Activated CD4-positive, CD25-positive, alpha-beta regulatory T cell treated with anti-CD3 and anti-CD28 coated beads, Interleukin-2, amount 50 U/mL, for 72 hours (primary cell): ENCODE data around the gene GRK5.

Experiments used
- DNase-seq: peaks from one replicate; pipeline ENCODE4 v3.0.0; 2021

GRK5 gene

GRCh38 chr10:119409906-119410305 lies 202.5 kb downstream of the GRK5 start:
- DNase-seq, result no peak

DNA sequence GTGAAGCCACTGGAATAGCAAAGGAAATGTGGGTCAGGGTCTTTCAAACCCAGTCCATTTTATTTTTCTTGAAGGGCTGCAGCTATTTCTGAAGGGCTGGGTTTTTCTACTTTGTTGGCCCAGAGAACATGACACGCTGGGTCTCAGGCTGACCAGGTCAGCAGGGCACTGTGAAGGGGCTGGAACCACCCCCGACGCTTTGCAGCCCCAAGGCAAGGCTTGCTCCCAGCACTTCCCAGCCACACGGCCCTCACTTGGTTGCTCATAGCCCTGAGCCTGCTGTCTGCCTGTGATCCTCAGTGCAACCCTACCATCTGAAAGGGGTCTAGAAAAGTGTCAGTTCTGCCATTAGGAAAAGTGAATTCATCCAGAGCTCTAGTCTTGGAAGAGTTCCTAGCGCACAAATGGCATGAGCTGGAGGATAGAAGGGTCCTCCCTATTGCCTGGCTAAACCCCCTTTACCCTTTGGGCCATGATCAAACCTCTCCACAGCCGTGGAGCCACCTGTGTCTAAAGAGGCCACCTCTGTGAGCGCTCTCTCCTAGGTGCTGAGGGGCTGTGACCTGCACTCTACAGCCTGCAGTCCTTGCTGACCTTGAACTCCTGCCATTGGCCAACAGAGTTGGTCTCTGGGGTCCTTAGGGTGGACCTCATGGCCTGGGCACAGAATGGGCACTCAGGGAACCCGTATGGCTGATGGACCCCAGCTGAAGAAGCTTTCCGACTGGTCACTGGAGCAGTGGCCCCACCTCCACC lies 203.2 kb downstream of the GRK5 start:
- no peak for DNase-seq

DNA sequence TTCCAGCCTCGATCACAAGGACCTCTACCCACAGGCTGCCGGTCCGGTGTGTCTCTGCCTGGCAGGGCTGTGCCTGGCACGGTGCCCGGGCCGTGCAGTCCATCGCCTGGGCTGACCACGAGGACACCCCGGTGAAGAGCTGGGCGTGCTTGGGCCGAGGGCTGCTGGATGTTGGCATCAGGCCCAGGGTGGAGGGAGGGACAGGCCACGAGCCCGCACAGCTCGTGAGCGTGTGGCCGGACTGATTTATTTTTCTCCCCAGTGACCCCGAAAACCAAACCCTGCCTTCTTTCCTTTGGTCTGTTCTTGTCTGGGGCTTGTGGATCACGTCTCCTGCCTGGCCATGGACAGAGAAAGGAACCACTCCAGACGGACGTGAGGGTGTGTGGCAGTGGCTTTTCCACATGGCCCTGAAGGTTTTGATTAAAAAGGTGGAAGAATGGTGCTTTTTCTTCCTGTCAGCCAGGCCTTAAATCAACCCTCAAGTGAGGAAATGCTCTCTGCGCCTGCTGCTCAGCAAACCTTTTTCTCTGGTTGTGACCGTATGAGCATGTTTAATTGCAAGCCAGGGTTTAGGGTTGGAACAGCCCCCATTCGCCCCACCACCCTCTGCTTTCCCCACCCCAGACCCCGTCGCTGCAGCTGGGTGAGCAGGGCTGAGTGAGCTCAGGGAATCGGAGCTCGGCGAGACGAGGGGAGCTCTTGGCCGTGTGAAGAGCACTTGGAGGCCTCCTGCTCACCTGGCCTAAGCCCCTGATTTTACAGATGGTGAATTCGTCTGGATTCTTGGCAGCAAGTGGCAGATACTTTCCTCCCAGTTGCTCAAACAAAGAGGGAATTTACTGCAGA lies 205.1 kb downstream of the GRK5 start:
- DNase-seq, result no peak

DNA sequence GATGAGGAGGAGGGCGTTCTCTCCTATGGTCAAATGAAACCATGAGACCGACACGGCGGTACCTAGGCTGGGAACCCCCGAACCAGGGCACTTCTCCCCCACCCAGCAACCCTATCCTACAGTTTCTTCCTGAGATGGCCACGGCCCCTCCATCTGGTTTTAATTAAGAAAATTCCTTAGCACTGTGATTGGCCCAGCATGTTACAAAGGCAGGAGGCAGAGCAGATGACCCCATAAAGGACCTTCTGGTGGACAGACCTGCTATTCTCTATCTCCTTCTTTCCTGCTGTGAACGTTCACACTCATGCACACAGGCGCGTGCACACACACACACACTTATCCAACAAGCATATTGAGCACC lies 205.7 kb downstream of the GRK5 start:
- DNase-seq, result no peak

- no peak for DNase-seq
Observed at GRCh38 chr10:119413471-119414080, 206.2 kb downstream of the GRK5 start.

DNA sequence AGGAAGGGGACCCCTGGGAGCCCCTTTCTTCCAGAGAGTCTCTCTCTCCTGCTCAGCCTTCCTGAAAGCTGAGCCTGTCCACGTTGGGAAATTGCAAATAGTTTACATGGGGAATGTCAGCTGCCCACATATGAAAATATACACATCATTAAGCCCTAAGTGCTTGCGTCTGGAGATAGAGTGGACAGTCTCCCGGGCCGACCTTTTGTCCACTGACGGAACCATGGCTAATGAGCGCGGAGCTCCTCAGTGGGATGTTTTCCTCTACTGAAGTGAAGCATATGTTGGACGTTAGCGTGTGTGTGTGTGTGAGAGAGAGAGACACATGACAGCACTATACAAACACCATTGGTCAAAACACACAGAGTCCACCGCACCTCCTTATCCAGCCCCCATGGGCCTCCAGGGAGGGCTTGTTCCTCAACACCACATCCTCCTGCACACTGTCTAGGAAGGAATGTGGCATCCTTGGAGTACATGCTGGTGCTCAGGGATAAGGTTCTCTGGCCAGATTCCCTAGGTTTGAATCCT lies 206.8 kb downstream of the GRK5 start:
- no peak for DNase-seq

DNA sequence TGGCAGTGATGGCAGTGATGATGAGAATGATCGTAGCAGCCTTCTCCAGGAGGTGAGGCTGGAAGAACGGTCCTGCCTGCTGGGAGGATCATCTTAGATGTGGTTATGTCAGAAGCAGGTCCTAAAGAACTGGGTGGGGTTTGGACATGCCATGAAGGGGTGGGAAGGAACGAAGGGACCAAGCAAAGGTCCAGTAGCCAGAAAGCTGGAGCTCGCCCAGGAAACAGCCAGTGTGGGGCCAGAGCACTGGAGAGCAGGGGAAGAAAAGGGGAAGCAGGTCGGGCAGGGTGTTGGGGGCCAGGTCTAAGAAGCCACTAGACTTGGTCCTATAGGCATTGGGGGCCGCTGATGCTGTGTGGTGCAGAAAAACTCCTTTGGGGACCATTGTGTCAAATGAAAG lies 207.8 kb downstream of the GRK5 start:
- DNase-seq, result no peak

GRCh38 chr10:119415536-119416503 lies 208.4 kb downstream of the GRK5 start:
- no peak for DNase-seq

GRCh38 chr10:119416855-119417254 lies 209.5 kb downstream of the GRK5 start:
- DNase-seq, result peak; percentile 61

DNA sequence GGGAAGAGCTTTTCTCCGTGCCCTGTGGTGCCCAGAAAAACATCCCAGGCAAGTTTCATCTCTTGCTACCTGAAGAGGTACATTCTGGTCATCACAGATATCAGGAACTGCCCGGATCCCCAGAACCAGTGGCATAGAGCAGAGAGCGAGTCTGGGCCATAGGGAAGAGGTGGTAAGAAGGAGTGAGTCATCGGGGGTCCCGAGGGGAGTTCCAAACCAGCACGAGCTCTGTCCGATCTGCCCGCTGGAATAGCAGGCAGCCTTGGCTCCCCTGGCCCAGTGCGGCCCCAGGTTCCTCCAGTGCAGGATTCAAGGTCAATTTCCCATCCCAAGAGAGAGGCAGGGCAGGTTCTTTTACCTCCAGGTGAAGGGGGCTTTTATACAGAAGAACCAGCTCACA lies 210.5 kb downstream of the GRK5 start:
- no peak for DNase-seq

DNA sequence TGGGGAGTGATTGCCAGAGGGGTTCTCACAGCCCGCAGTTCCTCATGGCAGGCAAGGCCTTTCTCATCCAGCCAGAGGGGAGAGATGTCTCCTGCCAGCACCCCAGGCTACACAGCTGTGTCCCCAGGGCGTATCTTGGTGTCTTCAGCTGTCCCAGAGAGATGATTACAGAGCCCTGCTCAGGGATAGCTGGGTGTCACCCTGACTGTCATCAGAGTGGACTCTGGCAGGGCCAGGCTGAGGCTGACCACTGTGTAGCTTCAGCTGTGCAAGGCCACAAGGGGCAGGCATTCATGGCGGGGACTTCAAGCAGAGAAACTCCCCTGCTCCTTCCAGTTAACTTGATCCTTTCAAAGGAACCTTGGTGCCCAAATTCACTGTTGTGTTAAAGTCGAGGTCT lies 211.0 kb downstream of the GRK5 start:
- DNase-seq, result no peak

- no peak for DNase-seq
Observed at GRCh38 chr10:119419931-119420330, 212.6 kb downstream of the GRK5 start.

- no peak for DNase-seq
Observed at GRCh38 chr10:119420950-119421875, 213.8 kb downstream of the GRK5 start.

- DNase-seq, result no peak
Observed at GRCh38 chr10:119421891-119422681, 214.7 kb downstream of the GRK5 start.

DNA sequence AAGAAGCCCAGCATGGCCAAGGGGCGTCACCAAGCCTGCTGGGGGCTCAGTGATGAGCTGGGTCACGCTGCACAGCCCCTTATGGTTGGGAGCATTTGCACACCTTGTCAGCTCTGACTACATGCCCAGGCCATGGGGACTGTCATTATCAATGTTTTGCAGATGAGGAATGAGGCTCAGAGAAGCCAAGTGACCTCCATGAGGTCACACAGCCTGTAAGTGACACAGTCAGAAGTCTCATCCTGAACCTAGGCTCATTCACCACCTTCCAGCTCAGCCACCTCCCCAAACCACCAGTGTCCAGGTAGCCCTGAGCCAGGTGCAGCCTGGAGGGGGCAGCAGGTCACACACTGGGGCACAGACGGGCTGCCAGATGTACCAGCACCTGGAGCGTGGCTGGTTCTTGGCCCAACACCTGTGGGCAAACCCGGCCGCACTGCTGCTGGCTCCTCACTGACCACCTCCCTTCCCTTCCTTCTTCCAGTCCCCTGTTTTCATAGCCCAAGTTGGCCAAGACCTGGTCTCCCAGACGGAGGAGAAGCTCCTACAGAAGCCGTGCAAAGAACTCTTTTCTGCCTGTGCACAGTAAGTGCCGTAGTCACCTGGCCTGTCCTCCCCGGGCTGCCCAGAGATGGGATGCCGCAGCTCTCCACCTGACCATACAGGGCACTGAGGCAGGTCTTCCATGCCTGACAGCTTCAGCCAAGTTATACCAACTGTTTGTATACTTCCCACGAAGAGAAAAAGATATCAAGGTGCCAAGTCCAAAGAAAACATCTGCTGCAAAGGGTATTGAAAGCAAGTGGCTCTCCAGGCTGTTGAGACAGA lies 215.5 kb downstream of the GRK5 start:
- no peak for DNase-seq

DNA sequence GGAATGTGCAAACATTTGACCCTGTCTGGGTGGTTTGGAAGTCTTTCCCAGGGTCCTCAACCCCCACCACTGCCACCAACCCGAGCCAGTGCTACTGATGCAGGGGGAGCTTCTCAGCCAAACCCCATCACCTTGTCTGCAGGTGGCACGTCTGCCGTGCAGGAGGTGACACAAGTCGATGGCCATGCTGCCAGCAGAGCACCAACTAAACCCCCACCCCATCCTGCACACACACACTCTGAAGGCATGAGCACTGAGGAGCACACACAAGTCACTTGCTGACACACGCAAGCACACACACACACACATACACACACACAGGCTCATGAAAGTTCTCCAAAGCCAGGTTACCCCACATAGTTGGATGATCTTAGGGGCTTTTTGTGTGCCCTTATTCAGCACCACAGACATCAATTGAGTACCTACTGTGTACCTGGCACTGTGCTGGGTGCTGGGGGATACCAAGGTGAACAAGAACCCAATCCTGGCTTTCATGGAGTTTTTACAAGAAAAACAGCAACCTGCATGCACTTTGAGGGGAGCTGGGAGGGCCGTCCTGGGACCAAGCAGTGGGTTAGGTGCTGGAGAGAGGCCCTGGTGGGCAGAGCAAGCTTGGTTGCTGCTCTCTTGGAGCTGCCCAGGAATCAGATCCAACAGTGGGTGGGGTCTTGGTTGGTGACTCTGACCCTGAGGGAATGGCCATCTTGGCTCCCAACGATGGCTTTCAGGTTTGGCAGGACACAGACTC lies 216.3 kb downstream of the GRK5 start:
- no peak for DNase-seq

DNA sequence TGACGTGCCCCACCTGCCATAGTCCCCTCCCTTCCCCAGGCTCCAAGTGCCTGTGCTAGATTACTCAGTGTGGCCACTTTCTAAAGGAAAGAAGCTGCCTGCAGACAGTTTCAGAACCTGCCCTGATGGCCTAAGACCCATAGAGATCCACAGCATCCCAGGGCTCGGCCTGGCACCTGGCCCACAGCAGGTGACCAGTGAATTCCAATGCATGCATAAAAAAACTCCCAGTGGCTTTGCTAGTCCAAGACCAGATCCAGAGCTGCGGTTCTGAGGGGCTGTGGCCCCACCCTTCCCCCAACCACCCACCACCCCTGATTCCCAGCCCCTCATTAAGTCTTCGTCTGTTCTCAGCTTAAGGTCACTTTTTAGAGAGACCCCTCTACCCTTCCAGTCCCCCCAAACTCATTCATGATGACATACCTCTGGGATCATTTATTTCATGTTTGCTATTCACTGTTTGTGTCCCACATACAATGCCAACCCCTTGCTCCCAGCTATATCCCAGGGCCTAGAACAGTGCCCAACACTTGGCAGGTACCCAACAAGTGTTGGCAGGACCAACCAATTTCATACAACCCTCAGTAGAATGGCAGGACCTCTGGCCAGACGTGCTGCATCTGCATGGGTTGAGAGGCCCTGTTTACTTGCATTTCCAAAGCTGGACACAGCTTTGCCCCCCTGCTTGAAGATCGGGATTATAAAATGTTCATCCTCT lies 217.0 kb downstream of the GRK5 start:
- DNase-seq, result no peak
